Gastrocnemius medialis (tissue), 4 donors: Measurements from ENCODE around the gene HPCA. TPM values are rescaled to one million over a fixed set of nuclear protein-coding genes. Genes with fewer than 3 reads are reported as not detected.

Experiments
- ATAC-seq, 2 donors: fragments of 150-250 bp; one replicate each; pipeline ENCODE4 v1.9.1; 2016
- DNase-seq, 2 donors: peaks; one replicate each; pipeline ENCODE4 v3.0.0-alpha.2; 2019
- H3K27ac ChIP-seq, 4 donors: fragments of 200-600 bp; sonication (generic); 1 replicate in 1 of 4; 2 replicates in 3 of 4; pipeline ENCODE4 v1.5.1; 2016 to 2018; ENCODE audit warnings: mild to moderate bottlenecking in 2 of 4, moderate library complexity in 1 of 4
- H3K27me3 ChIP-seq, 3 donors: fragments of 200-600 bp; sonication (generic) in 2 of 3; 1 replicate in 1 of 3; 2 replicates in 2 of 3; pipeline versions ENCODE4 v1.5.1 to v1.6.0; 2016 to 2019; ENCODE audit warnings: mild to moderate bottlenecking in 1 of 3, moderate library complexity in 1 of 3
- H3K36me3 ChIP-seq, 2 donors: fragments of 200-600 bp; sonication (generic) in 1 of 2; one replicate each; pipeline ENCODE4 v1.5.1; 2017 to 2018
- H3K4me1 ChIP-seq, 2 donors: fragments of 200-600 bp; sonication (generic) in 1 of 2; one replicate each; pipeline ENCODE4 v1.5.1; 2016 to 2017; ENCODE audit warnings: mild to moderate bottlenecking in 2 of 2
- H3K4me3 ChIP-seq, 4 donors: fragments of 200-600 bp; sonication (generic) in 3 of 4; 1 replicate in 1 of 4; 2 replicates in 3 of 4; pipeline ENCODE4 v1.5.1; 2016 to 2019; ENCODE audit warnings: mild to moderate bottlenecking in 2 of 4
- H3K9me3 ChIP-seq, 3 donors: fragments of 200-600 bp; sonication (generic) in 2 of 3; 1 replicate in 1 of 3; 2 replicates in 2 of 3; pipeline ENCODE4 v1.5.1; 2016 to 2019
- POLR2A ChIP-seq, 2 donors: fragments of 450-650 bp; IDR thresholded peaks; one replicate each; pipeline ENCODE4 v1.6.1; 2017; ENCODE audit warnings: antibody characterized with exemption in 2 of 2, mild to moderate bottlenecking in 2 of 2, moderate library complexity in 2 of 2
- in situ Hi-C, 4 donors: fragments of 200-750 bp; cut with MboI; loops; one replicate each; pipeline versions ENCODE4 v1.15.0 to v1.8.0; 2017; ENCODE audit warnings: low sequenced_read_pairs in 4 of 4
- intact Hi-C: fragments of 100-400 bp; cut with DNase I; formaldehyde crosslinking; loops from one replicate; pipeline ENCODE4 v1.15.1; 2023; ENCODE audit warnings: low total_unique reads
- total RNA-seq, 4 donors: library from RNA; depleted of rRNA; stranded (reverse); fragments of >200 nt; gene quantifications; one replicate each; pipeline versions ENCODE4 v1.1.0 to v1.2.3, GENCODE V29; 2016
- TF ChIP-seq, protein P1 (sequence below), 5 experiments: fragments of 450-650 bp in 3 of 5; fragments of 200-600 bp in 2 of 5; sonication (generic) in 2 of 5; IDR thresholded peaks in 4 of 5; conservative IDR thresholded peaks in 1 of 5; 1 replicate in 4 of 5; 2 replicates in 1 of 5; pipeline ENCODE4 v1.5.1; 2016 to 2019; ENCODE audit warnings: antibody characterized with exemption in 5 of 5, mild to moderate bottlenecking in 3 of 5, moderate library complexity in 3 of 5

The HPCA gene
- total RNA-seq, 4 donors from 2014 or later = not detected

DNA sequence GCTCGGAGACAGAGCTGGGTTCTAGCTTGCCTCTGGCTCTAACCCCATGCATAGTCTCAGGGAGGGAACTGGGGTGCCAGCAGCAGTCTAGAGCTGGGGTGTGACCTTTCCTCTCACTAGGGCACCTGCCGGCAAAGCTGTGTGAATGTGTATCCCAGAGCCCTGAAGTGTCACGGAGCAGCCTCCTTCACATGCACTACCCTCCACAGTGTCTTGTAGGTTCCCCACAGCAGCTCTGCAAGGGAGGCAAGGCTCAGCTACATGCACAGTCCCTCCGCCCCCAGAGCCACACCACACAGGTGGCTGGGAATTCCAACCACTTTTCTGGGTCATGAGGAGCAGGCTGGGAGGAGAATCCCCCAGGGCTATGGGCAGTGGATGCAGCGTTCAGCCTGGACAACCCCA, 7.7 kb upstream of the HPCA start:
- no peaks in the 10 kb centered on the region for H3K27me3 ChIP-seq
- no peaks in the 10 kb centered on the region for H3K9me3 ChIP-seq
- H3K27ac ChIP-seq = no peak overlapping the region
- TF ChIP-seq, protein P1, sequence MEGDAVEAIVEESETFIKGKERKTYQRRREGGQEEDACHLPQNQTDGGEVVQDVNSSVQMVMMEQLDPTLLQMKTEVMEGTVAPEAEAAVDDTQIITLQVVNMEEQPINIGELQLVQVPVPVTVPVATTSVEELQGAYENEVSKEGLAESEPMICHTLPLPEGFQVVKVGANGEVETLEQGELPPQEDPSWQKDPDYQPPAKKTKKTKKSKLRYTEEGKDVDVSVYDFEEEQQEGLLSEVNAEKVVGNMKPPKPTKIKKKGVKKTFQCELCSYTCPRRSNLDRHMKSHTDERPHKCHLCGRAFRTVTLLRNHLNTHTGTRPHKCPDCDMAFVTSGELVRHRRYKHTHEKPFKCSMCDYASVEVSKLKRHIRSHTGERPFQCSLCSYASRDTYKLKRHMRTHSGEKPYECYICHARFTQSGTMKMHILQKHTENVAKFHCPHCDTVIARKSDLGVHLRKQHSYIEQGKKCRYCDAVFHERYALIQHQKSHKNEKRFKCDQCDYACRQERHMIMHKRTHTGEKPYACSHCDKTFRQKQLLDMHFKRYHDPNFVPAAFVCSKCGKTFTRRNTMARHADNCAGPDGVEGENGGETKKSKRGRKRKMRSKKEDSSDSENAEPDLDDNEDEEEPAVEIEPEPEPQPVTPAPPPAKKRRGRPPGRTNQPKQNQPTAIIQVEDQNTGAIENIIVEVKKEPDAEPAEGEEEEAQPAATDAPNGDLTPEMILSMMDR (IDR thresholded peaks at IDR 0.05 in 4 of 5, conservative IDR thresholded peaks at IDR 0.05 in 1 of 5) = no peak
- H3K36me3 ChIP-seq = no peaks in the 10 kb centered on the region
- intact Hi-C loops = no loop called here
- no peak overlapping the region for H3K4me3 ChIP-seq
- in situ Hi-C loops = no loop called here
- ATAC-seq = no peak
- no peak for DNase-seq
- peaks cover 16 to 17% of the 10 kb centered on the region in 2 donors for H3K4me1 ChIP-seq

DNA sequence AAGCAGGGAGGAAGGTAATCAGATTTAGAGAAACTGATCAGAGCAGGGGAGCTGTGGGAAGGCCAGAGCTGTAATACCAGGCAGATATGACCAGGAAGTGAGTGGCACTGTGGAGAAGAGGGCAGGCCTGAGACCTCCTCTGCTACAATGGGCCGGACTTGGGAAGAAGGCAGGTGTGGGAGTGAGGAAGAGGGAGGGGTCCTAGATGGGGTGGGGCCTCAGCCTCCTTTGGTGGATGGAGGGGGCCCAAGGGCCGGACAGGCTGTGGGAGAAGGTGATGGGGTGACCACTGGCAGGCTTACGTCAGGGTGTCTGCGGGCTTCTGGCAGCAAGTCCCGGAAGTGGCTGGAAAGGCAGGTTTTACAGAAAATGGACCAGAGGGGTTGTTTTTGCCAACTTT, 5.0 kb upstream of the HPCA start:
- in situ Hi-C loops = no loop called here
- intact Hi-C loops = no loop called here
- Histone ChIP-seq H3K27ac (peak overlapping the region in 1 of 4 donors; percentile 37), H3K9me3 (no peaks in the 10 kb centered on the region), H3K36me3 (no peaks in the 10 kb centered on the region), H3K27me3 (peaks cover 0 to 8% (median 8%) of the 10 kb centered on the region in 3 donors), H3K4me3 (no peak overlapping the region), H3K4me1 (peaks cover 16 to 17% of the 10 kb centered on the region in 2 donors)
- TF ChIP-seq, protein P1 (IDR thresholded peaks at IDR 0.05 in 4 of 5, conservative IDR thresholded peaks at IDR 0.05 in 1 of 5) = no peak
- no peak for TF ChIP-seq POLR2A (IDR thresholded peaks at IDR 0.05)
- ATAC-seq (no peak), DNase-seq (no peak)

DNA sequence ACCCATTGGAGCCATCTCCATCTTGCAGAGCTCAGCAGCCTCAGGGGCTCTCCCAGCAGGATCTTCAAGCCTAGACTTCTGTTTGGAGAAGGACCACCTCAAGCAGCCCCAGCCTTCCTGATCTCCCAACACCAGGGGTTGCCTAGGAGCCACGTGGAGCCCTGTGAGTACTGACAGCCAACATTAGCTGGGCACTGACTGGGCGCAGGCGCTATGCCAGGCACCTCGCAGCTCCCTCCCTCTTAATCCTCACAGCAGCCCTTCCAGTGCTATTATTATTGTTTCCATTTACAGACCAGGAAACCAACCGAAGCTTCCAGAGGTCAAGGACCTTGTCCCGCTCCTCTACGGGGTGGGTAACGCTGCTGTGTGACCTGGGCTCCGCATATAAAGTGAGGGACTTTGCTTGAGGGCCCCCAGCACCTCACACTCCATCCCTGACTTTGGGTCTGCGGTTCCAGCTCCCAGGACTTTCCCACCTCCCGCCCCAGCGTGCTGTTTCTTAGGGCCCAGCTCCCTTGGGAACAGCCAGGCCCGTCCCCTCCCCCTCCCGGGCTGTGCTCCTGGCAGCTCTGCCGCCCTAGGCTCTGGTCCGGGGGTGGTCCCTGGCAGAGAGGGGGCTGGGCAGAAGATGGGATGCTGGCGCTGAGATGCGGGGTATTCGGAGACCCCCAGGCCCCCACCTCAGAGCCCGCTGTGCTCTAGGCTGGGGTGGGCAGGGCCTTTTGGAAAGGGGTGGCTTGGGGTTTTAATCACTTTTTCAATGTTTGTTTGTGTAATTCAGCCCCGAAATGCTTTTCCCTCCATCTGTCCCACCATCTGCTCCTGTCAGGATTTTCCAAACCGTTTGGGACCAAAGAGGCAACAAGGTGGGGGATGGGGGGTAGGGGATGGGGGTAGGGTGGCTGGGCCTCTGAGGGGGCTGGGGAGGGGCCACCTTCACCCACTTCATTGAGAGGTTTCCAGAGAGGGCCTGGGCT, 4.1 kb upstream of the HPCA start:
- Histone ChIP-seq H3K27me3 (peaks cover 7 to 16% (median 15%) of the 10 kb centered on the region in 3 donors), H3K27ac (peak overlapping the region in 3 of 4 donors; percentile 12 to 49 (median 23)), H3K36me3 (no peaks in the 10 kb centered on the region), H3K4me1 (peaks cover 11 to 17% of the 10 kb centered on the region in 2 donors), H3K4me3 (peak overlapping the region in 3 of 4 donors; percentile 11 to 25 (median 14)), H3K9me3 (no peaks in the 10 kb centered on the region)
- peak in 1 of 2 donors; percentile 47 for DNase-seq
- in situ Hi-C loops (no loop called here), intact Hi-C loops (no loop called here)
- TF ChIP-seq POLR2A (IDR thresholded peaks at IDR 0.05) = no peak
- TF ChIP-seq, protein P1 (IDR thresholded peaks at IDR 0.05 in 4 of 5, conservative IDR thresholded peaks at IDR 0.05 in 1 of 5) = no peak
- peak; percentile 67 to 68 for ATAC-seq

DNA sequence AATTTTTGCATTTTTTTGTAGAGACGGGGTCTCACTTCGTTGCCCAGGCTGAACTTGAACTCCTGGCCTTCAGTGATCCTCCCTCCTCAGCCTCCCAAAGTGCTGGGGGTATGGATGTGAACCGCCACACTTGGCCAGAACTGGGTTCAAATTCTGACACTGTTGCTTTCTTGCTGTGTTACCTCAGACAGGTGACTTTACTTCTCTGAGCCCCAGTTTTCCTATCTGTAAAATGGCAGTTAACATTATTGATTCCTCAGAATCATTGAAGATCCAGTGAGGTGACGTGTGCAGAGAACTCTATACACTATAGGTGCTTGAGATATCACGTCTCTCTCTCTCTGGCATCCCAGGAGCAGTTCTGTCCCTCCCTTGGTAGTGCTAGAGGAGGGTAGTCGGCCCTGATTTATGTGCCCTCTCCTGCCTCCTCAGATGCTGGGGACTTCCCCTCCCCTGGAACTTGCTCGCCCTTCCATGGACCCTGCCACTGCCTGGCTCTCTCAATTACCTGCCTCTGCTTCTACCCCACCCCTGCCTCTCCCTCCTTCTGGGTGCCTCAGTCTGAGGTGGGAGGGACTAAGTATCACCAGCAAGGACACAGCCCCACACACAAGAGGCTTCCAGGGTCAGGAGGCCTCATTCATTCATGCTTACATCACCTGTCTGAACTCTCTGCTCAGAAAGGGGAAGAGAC, 2.8 kb upstream of the HPCA start:
- no peak for TF ChIP-seq POLR2A (IDR thresholded peaks at IDR 0.05)
- TF ChIP-seq, protein P1 (IDR thresholded peaks at IDR 0.05 in 4 of 5, conservative IDR thresholded peaks at IDR 0.05 in 1 of 5) = no peak
- H3K27me3 ChIP-seq = peaks cover 15 to 25% (median 22%) of the 10 kb centered on the region in 3 donors
- H3K36me3 ChIP-seq = no peaks in the 10 kb centered on the region
- H3K9me3 ChIP-seq = no peaks in the 10 kb centered on the region
- no peak overlapping the region for H3K4me3 ChIP-seq
- in situ Hi-C loops (no loop called here), intact Hi-C loops (no loop called here)
- DNase-seq = no peak
- no peak overlapping the region for H3K27ac ChIP-seq
- ATAC-seq = no peak
- H3K4me1 ChIP-seq = peaks cover 11 to 14% of the 10 kb centered on the region in 2 donors
